GM12864 (cell line): ENCODE results near the gene CMTM3.

Experiments used
- DNase-seq: peaks from one replicate; pipeline ENCODE4 v3.0.0-alpha.2; 2011; ENCODE audit warnings: low read depth
- H3K4me3 ChIP-seq: 2 replicates; pipeline ENCODE4 v1.5.1; 2011; ENCODE audit warnings: mild to moderate bottlenecking, low read depth, low read length, control low read depth
- TF ChIP-seq, protein P1 (sequence below): IDR thresholded peaks from 2 replicates; pipeline ENCODE4 v1.5.1; 2011; ENCODE audit warnings: low read depth, mild to moderate bottlenecking, moderate library complexity, low read length, control low read depth, inconsistent platforms; ENCODE audit errors: missing control alignments

CMTM3 gene

DNA sequence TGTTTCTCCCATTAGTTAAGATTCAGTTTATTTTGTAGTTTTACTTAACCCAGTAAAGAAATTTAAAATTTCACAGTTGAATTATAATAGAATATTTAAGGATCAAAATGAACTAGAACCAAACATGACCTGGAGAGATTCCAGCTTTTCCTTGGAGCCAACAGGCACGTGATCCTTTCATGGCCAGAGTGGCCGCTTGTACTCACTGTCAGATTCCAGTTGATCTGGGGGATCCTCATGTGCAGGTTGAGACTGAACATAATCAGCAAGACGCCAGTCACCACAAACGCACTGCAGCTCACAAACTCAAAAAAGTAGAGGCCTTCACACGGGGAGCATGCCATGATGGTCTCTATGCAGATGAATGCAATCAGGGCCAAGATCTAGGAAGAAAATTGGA, 31.7 kb downstream of the CMTM3 start:
- H3K4me3 ChIP-seq, result no peak overlapping the region
- TF ChIP-seq, protein P1, sequence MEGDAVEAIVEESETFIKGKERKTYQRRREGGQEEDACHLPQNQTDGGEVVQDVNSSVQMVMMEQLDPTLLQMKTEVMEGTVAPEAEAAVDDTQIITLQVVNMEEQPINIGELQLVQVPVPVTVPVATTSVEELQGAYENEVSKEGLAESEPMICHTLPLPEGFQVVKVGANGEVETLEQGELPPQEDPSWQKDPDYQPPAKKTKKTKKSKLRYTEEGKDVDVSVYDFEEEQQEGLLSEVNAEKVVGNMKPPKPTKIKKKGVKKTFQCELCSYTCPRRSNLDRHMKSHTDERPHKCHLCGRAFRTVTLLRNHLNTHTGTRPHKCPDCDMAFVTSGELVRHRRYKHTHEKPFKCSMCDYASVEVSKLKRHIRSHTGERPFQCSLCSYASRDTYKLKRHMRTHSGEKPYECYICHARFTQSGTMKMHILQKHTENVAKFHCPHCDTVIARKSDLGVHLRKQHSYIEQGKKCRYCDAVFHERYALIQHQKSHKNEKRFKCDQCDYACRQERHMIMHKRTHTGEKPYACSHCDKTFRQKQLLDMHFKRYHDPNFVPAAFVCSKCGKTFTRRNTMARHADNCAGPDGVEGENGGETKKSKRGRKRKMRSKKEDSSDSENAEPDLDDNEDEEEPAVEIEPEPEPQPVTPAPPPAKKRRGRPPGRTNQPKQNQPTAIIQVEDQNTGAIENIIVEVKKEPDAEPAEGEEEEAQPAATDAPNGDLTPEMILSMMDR, result no peak
- DNase-seq, result no peak

DNA sequence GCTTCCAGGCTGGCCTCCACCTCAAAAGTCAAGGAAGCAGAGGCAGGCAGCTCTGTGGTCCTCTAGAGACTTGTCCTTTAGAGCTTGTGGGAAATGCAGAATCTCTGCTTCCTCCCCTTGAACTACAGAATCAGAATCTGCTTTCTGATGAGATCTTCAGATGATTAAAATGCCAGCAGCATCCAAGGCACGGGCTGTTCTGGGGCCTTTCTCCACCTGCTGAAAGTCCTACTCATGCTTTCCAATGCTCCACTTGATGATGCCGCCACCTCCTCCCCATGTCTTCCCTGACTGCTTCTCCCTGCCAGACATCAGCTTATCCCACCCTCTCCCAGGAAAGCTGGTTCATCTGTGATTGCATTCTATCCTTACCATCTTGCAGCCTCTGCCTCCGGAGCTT, 33.3 kb downstream of the CMTM3 start:
- TF ChIP-seq, protein P1, result no peak
- no peak overlapping the region for H3K4me3 ChIP-seq
- no peak for DNase-seq

DNA sequence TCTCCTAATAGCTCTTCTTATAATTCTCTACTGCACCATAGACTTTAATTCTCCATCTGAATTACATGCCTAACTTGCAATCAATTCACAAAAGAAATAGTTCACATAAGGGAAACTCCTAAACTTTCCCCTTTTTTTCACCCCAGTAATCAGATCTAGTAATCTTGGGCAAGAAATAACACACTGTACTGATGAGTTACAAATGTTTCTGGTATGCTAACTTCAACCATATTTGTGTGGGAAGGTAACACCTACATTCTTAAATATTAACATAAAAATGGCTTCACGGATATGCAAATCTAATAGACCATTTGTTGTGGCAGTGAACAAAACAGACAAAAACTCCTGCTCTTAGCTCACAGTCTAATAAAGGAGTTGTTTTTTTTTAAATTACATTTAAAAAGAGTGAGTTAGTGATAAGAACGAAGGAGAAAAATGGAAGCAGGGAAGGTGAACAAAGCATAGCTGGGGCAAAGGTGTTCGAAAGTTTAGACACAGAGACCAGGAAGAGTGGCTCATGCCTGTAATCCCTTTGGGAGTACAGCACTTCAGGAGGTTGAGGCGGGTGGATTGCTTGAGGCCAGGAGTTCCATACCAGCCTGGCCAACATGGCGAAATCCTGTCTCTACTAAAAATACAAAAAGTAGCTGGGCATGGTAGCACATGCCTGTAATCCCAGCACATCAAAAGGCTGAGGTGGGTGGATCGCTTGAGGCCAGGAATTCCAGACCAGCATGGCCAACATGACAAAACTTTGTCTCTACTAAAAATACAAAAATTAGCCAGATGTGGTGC, 34.8 kb downstream of the CMTM3 start:
- no peak for DNase-seq
- no peak overlapping the region for H3K4me3 ChIP-seq
- TF ChIP-seq, protein P1, result no peak

DNA sequence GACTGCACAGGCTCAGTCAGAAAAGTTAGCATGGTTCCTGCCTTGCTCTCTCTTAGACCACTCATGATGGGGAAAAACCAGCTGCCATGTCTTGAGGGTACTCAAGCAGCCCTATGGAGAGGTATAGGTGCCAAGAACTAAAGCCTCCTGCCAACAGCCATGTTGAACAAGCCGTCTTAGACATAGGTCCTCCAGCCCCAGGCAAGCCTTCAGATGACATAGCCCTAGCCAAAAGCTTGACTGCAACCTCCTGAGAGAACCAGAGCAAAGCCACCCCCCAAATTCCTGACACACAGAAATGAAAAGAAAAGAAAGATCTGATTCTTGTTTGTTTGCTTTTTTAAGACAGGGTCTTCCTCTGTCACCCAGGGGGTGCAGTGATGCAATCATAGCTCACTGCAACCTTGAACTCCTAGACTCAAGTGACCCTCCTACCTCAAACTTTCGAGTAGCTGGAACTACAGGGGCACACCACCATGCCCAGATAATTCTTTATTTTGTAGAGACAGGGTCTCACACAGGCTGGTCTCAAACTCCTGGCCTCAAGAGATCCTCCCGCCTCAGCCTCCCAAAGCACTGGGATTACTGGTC, 36.3 kb downstream of the CMTM3 start:
- no peak for DNase-seq
- no peak overlapping the region for H3K4me3 ChIP-seq
- TF ChIP-seq, protein P1, result no peak

DNA sequence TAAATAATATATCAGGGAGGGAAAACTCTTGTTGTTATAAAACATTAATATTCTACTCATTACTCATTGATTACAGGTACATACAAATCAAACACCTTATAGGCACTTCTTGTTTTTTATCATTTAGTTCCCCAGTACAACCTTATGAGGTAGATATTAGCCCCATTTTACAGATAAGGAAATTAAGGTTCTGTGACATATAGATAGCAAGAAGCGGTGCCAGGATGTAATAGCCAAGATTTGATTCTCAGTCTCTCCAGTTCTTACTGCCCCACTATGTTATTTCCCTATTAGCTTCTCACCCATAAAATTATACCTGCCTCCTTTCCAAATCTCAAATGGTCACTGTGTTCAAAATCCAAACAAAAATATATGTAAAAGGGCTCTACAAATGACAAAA, 36.9 kb downstream of the CMTM3 start:
- no peak for DNase-seq
- H3K4me3 ChIP-seq, result no peak overlapping the region
- TF ChIP-seq, protein P1, result no peak

DNA sequence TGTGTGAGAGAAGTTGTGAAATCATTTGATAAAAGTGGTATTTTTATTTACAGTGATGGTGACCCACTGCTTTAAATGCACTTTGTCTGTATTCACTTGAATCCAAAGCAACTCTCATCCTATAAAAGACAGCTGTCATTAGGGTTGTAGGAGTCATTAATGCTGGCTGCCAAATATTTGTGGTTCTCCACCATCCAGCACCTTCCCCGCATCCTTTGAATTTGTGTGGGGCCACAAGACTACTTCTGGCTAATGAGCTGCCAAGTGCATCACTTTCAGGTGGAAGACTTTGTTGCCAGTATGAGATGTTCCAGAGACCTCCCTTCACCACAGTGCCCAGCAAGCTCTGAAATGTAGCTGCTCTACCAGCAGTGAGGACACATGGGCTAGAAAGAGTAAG, 43.4 kb downstream of the CMTM3 start:
- DNase-seq, result no peak
- TF ChIP-seq, protein P1, result no peak
- H3K4me3 ChIP-seq, result no peak overlapping the region

DNA sequence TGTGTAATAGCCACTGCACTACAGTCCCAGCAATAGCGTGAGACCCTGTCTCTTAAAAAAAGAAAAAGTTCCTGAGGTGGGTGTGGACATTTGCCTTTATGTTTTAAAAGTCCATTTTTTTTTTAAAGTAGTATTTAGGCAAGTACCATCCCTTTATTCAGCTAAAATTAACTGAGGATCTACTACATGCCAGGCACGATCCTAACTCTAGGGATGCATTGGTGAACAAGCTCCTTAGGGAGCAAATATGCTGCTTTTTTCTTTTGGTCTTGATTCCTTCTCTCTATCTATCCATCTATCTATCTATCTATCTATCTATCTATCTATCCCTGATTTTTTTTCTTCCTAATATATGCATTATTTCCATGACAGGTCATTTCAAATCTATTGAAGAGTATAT, 44.7 kb downstream of the CMTM3 start:
- no peak for DNase-seq
- TF ChIP-seq, protein P1, result no peak

More for the DNA sequence above, 44.7 kb downstream of the CMTM3 start:
- H3K4me3 ChIP-seq, result no peak overlapping the region
